Stimulated activated CD8-positive, alpha-beta memory T cell treated with anti-CD3 and anti-CD28 coated beads, Interleukin-7, amount 100 ng/mL, for 4 hours (primary cell): ENCODE measurements around the gene ELAVL4.

Experiments used
- DNase-seq, 2 donors: peaks; one replicate each; pipeline ENCODE4 v3.0.0-alpha.2; 2020; ENCODE audit warnings: low read depth in 2 of 2

Gene ELAVL4

DNA sequence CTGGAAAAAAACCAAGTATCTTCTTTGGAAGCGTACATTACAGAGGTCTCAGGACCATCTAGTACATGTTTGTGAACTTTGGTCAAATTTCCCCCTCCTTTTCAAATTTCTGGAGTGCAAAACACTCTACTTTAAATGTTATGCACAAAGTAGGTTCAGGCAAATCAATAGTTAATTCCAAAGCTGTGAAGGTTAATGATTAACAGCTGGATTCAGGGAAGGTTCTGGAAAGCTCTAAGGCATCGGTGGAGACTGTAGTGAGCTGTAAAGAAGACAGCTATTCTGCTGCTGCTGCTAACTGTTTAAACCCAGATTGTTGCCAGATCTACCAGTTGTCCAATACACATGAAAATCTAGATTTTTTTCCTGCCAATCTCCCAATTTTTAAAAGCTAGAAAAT, 70.9 kb downstream of the ELAVL4 start:
- no peak for DNase-seq

GRCh38 chr1:50180367-50180766, 71.6 kb downstream of the ELAVL4 start:
- no peak for DNase-seq

GRCh38 chr1:50181027-50181663, 72.4 kb downstream of the ELAVL4 start:
- DNase-seq: no peak

DNA sequence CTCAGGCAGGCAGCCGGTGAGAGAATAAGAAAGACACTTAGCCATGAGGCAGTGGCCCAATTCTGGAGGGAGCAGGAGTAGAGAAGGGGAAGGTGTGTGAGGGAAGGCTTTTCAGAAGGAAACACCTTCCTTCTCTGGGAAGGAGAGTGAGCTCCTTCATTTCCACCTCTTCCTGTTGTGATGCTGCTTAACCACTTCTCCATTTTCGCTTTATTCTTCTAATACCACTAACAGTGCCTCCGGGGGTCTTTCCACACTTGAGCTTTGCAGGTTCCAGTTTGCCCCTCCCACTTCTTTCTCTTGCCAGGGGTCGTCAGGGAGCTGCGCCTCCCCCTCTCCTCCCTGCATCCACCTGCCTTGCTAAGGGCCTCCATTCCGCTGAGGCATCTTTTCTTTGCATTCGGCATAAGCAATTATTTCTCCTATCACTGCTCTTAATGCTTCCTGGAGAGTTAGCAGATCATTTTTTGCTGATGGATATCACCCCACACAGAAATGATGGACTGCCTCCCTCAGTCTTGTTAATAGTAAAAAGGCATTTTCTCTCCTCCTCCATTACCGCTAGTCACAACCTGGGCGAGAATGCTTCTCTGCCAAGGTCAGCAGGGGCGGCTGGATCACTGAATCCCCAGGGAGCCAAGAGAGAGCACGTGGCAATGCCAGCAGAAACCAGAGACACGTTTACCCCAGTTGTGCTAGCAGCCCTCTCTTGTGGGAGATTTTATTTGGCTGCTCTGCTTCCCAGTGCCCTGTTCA, 74.8 kb downstream of the ELAVL4 start:
- DNase-seq: no peak

DNA sequence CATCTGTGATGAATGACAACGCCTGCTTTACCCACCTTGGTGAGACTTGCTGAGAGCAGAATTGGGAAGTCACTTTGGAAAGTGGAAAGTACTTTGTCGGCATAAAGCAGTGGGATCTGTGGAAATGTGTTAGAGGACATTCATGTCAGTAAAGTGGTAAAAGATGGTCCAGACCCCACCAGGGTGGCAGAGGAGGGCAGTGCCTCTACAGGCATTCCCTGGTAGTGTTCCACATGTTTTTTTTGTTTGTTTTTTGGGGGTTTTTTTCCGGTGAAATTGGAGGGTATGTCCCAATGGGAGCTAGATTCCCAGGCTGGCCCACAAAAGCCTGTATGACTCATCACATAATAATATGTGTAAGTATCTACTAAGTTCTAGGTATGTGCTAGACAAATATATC, 80.6 kb downstream of the ELAVL4 start:
- DNase-seq: no peak

GRCh38 chr1:50193002-50193401, 84.3 kb downstream of the ELAVL4 start:
- no peak for DNase-seq

GRCh38 chr1:50195205-50195604, 86.5 kb downstream of the ELAVL4 start:
- no peak for DNase-seq

GRCh38 chr1:50196081-50196480, 87.4 kb downstream of the ELAVL4 start:
- no peak for DNase-seq

DNA sequence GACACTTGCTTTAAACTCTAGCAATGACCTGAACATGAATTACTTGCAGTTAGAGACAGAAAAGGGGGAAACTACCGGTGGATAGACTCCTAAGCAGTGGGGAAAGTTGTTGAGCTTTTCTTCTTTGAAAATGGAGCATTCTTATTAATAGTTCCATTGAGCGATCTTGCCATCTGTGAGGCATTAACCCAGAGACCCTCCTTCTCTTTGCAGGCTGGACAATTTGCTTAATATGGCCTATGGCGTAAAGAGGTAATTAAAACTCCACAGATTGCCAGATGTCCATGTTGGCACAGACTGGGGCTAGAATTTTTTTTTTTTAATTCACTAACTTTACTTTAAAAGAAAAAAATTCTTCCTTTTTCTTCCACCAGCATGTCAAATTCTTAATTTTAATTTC, 88.5 kb downstream of the ELAVL4 start:
- no peak for DNase-seq

DNA sequence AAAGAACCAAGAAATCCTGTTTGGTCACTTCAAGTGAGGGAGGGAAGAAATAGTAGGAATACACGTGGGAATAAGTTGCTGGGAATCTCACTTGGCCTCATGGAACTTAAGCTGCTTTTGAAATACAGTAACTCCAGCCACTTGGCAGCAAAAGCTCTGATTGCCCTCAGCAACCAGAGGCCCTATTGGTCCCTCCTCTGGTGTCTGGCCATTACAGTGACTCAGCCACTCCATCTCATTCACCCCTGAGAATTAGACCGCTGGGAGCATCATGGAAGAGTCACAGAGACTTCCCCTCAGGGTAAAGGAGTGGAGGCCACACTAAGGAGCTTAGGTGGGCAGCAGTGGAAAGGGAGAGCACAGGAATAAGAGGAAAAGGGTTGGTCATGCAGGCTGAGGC, 99.6 kb downstream of the ELAVL4 start:
- no peak for DNase-seq

GRCh38 chr1:50208756-50209155, 100.0 kb downstream of the ELAVL4 start:
- no peak for DNase-seq

DNA sequence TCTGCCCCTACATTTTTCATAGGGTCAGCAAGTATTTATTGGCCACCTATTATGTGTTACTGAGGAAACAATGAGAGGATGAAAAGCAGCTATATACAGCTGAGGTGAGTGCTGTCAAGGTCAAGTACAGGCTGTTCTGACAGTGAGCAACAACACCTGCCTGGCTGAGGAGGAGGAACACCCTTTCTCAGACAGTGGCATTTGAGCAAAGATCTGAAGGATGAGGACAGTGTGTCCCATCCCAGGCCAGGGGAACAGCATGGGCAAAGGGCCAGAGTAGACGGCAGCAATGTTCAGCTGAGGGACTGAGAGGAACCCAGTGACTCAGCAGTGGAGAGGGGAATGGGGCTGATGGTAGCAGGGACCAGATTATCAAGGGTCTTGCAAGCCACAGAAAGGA, 101.0 kb downstream of the ELAVL4 start:
- no peak for DNase-seq

- DNase-seq: no peak
These were observed 104.8 kb downstream of the ELAVL4 start for GRCh38 chr1:50213505-50213904.

- no peak for DNase-seq
These were observed 106.0 kb downstream of the ELAVL4 start for GRCh38 chr1:50214717-50215116.

DNA sequence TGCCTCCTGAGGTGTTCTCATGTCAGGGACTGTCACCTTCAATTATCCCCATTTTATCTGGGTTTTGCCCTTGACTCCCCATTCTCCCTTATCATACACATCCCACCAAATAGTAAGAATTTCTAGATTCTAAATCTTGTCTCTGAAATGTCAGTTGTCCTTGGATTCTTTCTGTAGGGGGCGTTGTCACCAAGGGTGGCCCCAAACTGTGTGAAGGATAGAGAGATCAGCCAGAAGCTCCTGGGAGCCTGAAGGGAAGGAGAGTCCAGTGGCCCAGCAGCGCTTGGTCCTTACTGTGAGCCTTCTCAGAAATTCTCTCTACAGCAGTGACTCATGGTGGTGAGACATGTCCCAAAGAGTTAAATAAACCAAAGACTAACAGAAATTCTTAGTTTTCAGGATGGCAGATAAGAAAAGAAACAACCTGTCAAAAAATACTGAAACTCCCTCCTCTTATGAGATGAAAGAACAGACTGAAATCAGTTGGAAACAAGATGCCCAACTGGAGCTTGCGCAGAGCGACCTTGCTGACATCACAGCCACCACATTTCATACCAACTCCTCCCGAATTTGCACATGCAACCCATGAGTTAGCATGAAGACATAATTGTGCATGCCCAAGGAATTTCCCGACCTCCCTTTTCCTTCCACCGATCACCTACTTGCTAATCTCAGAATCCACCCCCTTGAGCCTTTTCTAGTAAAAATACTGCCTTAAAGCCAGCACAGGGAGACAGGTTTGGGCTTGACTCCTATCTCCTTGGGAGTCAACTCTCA, 109.8 kb downstream of the ELAVL4 start:
- no peak for DNase-seq

- no peak for DNase-seq
These were observed 120.2 kb downstream of the ELAVL4 start for GRCh38 chr1:50228871-50229384.

- no peak for DNase-seq
These were observed 122.5 kb downstream of the ELAVL4 start for GRCh38 chr1:50231209-50231608.

DNA sequence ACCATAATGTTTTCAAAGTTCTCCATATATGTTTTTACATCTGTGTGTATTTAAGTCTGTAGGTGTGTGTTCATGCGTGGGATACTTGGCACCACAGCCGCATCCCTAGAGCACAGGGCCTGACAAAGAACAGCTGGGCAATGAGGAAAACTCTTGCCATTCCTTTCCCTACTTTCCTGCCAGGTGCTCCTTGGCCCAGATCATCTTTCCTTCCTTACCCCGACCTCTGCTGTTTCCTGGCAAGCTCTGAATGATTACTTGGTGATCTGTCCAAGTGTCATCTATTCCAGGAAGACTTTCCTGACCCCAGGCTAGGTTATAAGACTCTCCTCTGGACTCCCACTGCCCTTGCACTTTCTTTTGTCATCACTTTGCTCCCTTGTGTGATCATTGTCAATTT, 123.6 kb downstream of the ELAVL4 start:
- DNase-seq: no peak

DNA sequence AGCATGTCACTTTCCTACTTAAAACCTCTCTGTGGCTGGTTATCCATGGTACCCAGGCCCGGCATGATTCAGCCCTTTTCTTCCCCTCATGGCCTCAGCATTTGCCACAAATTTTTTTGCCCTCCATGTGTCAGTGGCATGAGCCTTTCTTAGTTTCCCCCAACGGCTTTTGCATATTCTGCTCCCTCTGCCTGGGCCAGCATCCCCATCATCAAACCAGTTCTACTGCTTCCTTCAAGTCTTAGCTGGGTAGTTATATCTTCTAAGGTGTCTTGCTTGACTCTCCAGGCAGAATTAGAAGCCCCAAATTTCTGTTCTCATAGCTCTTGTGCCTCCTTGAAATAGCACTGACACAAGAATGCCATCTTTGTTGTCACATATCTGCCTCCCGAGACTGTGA, 127.9 kb downstream of the ELAVL4 start:
- DNase-seq: no peak

GRCh38 chr1:50237056-50237455, 128.3 kb downstream of the ELAVL4 start:
- DNase-seq: no peak

DNA sequence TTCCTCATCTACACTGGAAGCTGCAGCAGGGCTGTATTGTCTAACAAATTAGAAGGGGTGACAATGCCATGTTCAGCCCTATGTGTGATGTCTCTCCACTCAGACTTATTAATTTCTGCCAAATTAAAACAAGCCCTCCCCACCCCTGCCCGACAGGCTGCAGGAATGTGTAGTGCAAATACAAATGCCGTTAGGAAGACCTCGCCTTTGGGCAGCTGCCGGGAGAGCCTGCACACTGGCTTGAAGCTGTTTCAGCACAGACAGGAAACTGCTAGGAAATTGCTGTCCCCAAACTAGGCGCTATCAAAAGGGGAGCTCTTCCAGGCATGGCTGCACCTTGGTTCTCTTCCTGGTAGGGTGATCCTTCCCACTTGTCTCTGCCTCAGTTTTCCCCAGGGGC, 135.2 kb downstream of the ELAVL4 start:
- no peak for DNase-seq

DNA sequence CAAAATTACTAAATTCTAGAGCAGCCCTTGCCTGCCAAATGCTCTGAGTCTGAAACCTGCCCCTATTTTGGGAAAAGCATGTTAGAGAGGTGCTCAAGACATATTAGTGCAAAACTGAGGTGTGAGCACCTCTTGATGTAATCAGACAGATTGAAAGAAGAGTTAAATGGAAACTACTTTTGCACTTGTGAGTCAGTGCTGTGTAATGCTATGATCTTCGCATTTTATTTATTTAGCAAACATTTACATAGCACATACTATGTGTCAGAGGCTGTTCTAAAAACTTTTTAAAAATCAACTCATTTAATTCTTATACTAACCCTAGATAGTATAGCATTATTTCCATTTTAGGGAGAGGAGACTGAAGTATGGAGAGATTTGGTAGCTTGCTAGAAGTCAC, 138.1 kb downstream of the ELAVL4 start:
- DNase-seq: no peak

GRCh38 chr1:50251702-50252101, 143.0 kb downstream of the ELAVL4 start:
- no peak for DNase-seq
